OCI-LY1 (cell line): ENCODE results near the gene C16orf74.

Experiments used
- H2AFZ ChIP-seq: fragments of 200-600 bp; sonication (generic), shearing (Covaris generic); 2 replicates; pipeline ENCODE4 v1.6.0; 2014; ENCODE audit warnings: antibody characterized with exemption, mild to moderate bottlenecking, low read length
- H3F3A ChIP-seq: fragments of 200-600 bp; sonication (generic), shearing (Covaris generic); 2 replicates; pipeline ENCODE4 v1.6.0; 2014; ENCODE audit warnings: mild to moderate bottlenecking, antibody characterized with exemption, low read length, moderate library complexity; ENCODE audit not compliant: insufficient read depth
- H3K27ac ChIP-seq: fragments of 200-600 bp; sonication (generic); 2 replicates; pipeline ENCODE4 v1.5.1; 2014; ENCODE audit warnings: low read length, mixed run types, mild to moderate bottlenecking, low read depth; ENCODE audit not compliant: poor library complexity, severe bottlenecking
- H3K27me3 ChIP-seq: fragments of 200-600 bp; sonication (generic); 2 replicates; pipeline ENCODE4 v1.6.0; 2014; ENCODE audit warnings: antibody characterized with exemption, mild to moderate bottlenecking, low read length, moderate library complexity; ENCODE audit not compliant: insufficient read depth
- H3K36me3 ChIP-seq: fragments of 200-600 bp; sonication (generic); 2 replicates; pipeline ENCODE4 v1.6.1; 2014; ENCODE audit warnings: mild to moderate bottlenecking, antibody characterized with exemption, low read length, moderate library complexity, mixed read lengths; ENCODE audit not compliant: insufficient read depth
- H3K4me1 ChIP-seq: fragments of 200-600 bp; sonication (generic); 2 replicates; pipeline ENCODE4 v1.5.1; 2014; ENCODE audit warnings: mild to moderate bottlenecking, low read length, moderate library complexity; ENCODE audit not compliant: insufficient read depth, severe bottlenecking
- H3K4me2 ChIP-seq: fragments of 200-600 bp; sonication (generic), shearing (Covaris generic); 2 replicates; pipeline ENCODE4 v1.6.1; 2014; ENCODE audit warnings: low read length
- H3K4me3 ChIP-seq: fragments of 200-600 bp; sonication (generic); 2 replicates; pipeline ENCODE4 v1.5.1; 2014; ENCODE audit warnings: low read length, low read depth, mild to moderate bottlenecking, mixed read lengths; ENCODE audit not compliant: poor library complexity, severe bottlenecking
- H3K79me2 ChIP-seq: fragments of 200-600 bp; shearing (Covaris generic); 2 replicates; pipeline ENCODE4 v1.6.1; 2016; ENCODE audit warnings: mixed run types, low read length, mixed read lengths; ENCODE audit not compliant: insufficient read depth
- H3K9ac ChIP-seq: fragments of 200-600 bp; sonication (generic), shearing (Covaris generic); 2 replicates; pipeline ENCODE4 v1.6.1; 2014; ENCODE audit warnings: mild to moderate bottlenecking, low read length, mixed read lengths
- H3K9me2 ChIP-seq: fragments of 200-600 bp; sonication (generic), shearing (Covaris generic); 2 replicates; pipeline ENCODE4 v1.6.1; 2014; ENCODE audit warnings: low read depth, mild to moderate bottlenecking, low read length, mixed read lengths
- H3K9me3 ChIP-seq: fragments of 200-600 bp; shearing (Covaris generic); 2 replicates; pipeline ENCODE4 v1.6.1; 2014; ENCODE audit warnings: low read length, mixed read lengths
- H4K20me1 ChIP-seq: fragments of 200-600 bp; sonication (generic), shearing (Covaris generic); 2 replicates; pipeline ENCODE4 v1.6.0; 2016; ENCODE audit warnings: mild to moderate bottlenecking, low read length; ENCODE audit not compliant: insufficient read depth
- EZH2 ChIP-seq: fragments of 200-600 bp; sonication (generic), shearing (Covaris generic); IDR thresholded peaks from 2 replicates; pipeline ENCODE4 v1.8.0; 2017; ENCODE audit warnings: borderline replicate concordance, mixed run types, mild to moderate bottlenecking, antibody characterized with exemption, low read length, moderate library complexity, mixed read lengths
- TF ChIP-seq, protein P1 (sequence below): fragments of 200-600 bp; sonication (generic), shearing (Covaris generic); IDR thresholded peaks from 2 replicates; pipeline ENCODE4 v1.5.1; 2017; ENCODE audit warnings: mild to moderate bottlenecking, antibody characterized with exemption, low read length, moderate library complexity, mixed read lengths

C16orf74 gene

DNA sequence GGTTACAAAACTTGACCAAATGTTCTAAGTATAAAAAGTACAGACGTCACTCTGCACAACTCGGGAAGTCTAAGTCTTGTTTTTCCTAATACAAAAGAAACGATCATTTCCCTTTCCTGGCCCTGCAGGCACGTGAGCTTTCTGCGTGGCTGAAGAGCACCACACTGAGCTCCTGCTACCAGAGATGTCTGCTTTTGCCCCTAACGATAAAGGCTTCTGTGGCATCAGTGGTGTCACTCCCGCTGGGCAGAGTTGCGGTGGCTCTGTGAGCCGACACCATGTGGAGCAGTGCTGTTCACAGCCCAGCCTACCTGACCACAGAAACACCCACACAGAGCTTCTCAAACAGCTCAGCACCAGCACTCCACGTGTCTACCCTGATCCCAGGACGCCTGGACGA is 28.0 kb upstream of the C16orf74 start:
- Histone ChIP-seq H4K20me1 (no peaks in the 10 kb centered on the region), H3K27me3 (no peaks in the 10 kb centered on the region), H2AFZ (no peak overlapping the region), H3K4me2 (no peak overlapping the region), H3F3A (no peaks in the 10 kb centered on the region), H3K9me2 (no peaks in the 10 kb centered on the region), H3K9me3 (no peaks in the 10 kb centered on the region), H3K27ac (no peak overlapping the region), H3K79me2 (no peaks in the 10 kb centered on the region), H3K4me1 (no peaks in the 10 kb centered on the region), H3K36me3 (peaks cover 47% of the 10 kb centered on the region), H3K4me3 (no peak overlapping the region), H3K9ac (no peak overlapping the region)
- no peak for TF ChIP-seq EZH2
- TF ChIP-seq, protein P1, sequence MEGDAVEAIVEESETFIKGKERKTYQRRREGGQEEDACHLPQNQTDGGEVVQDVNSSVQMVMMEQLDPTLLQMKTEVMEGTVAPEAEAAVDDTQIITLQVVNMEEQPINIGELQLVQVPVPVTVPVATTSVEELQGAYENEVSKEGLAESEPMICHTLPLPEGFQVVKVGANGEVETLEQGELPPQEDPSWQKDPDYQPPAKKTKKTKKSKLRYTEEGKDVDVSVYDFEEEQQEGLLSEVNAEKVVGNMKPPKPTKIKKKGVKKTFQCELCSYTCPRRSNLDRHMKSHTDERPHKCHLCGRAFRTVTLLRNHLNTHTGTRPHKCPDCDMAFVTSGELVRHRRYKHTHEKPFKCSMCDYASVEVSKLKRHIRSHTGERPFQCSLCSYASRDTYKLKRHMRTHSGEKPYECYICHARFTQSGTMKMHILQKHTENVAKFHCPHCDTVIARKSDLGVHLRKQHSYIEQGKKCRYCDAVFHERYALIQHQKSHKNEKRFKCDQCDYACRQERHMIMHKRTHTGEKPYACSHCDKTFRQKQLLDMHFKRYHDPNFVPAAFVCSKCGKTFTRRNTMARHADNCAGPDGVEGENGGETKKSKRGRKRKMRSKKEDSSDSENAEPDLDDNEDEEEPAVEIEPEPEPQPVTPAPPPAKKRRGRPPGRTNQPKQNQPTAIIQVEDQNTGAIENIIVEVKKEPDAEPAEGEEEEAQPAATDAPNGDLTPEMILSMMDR: no peak

DNA sequence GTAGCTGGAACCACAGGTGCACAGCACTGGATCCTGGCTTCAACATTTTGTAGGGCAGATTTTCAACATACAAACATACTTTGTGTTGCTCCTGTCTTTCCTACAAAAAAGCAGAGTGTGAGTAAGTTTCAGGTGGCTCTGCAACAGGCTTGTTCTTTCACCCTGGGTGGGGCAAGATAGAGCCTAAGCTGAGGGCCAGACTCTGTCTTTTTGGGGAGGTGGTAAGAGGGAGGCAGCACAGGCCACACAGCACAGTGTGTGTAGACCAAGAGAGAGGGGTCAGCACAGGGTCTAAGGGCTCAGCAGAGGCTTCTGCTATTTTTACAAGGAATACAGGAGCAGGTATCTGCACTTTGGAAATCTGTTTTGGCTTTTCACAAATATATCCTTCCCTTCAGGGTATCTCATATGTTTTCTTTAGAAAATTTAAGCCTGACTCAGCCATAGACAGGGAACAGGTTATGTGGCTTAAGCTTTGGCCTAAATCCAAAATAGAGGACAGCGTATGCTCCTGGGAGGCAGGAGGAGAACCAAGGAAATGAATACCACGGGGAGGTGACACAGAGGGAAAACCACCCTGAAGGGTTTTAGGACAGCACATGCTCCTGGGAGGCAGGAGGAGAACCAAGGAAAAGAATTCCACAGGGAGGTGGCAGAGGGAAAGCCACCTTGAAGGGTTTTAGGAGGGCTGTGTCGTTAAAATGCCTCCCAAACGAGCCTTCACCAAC is 26.9 kb upstream of the C16orf74 start:
- no peaks in the 10 kb centered on the region for H3K9me2 ChIP-seq
- no peaks in the 10 kb centered on the region for H3K4me1 ChIP-seq
- H3K4me2 ChIP-seq: no peak overlapping the region
- no peak overlapping the region for H3K4me3 ChIP-seq
- no peaks in the 10 kb centered on the region for H3K79me2 ChIP-seq
- no peaks in the 10 kb centered on the region for H3F3A ChIP-seq
- H3K27me3 ChIP-seq: no peaks in the 10 kb centered on the region
- TF ChIP-seq EZH2: no peak
- TF ChIP-seq, protein P1: no peak
- H2AFZ ChIP-seq: no peak overlapping the region
- no peak overlapping the region for H3K27ac ChIP-seq
- no peak overlapping the region for H3K9ac ChIP-seq
- no peaks in the 10 kb centered on the region for H3K9me3 ChIP-seq
- H4K20me1 ChIP-seq: no peaks in the 10 kb centered on the region
- H3K36me3 ChIP-seq: peaks cover 47% of the 10 kb centered on the region

DNA sequence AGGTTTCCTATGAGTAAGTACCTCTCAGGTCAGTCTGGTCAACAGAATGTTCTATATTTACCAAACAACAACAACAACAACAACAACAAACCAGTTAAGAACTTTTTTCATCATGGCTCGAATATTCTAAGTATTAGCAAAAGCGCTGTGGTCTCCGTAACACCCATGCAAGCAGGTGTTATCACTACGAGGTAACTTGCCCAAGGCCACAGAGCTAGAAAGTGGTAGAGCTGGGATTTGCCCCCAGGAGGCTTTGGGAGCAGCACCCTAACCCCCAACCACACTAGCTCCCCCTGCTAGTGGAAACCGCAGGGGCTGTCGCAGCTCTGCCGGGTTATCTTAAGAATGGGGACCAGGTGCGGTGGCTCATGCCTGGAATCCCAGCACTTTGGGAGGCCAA is 23.9 kb upstream of the C16orf74 start:
- H3K36me3 ChIP-seq: peaks cover 29% of the 10 kb centered on the region
- H3K4me1 ChIP-seq: no peaks in the 10 kb centered on the region
- H3K79me2 ChIP-seq: no peaks in the 10 kb centered on the region
- no peak overlapping the region for H3K9ac ChIP-seq
- H2AFZ ChIP-seq: no peak overlapping the region
- no peaks in the 10 kb centered on the region for H3K9me3 ChIP-seq
- H3K27me3 ChIP-seq: no peaks in the 10 kb centered on the region
- H3K27ac ChIP-seq: no peak overlapping the region
- TF ChIP-seq, protein P1: no peak
- no peak for TF ChIP-seq EZH2
- H3K9me2 ChIP-seq: no peaks in the 10 kb centered on the region
- no peak overlapping the region for H3K4me3 ChIP-seq
- H4K20me1 ChIP-seq: no peaks in the 10 kb centered on the region
- H3F3A ChIP-seq: no peaks in the 10 kb centered on the region
- H3K4me2 ChIP-seq: no peak overlapping the region
